Neuron (in vitro differentiated cells): ENCODE measurements around the gene BMERB1.
"Not testable (repeated sequence)": the region's sequence is repeated elsewhere in the genome, so short reads cannot be mapped to it uniquely, and the experiment has no call there.

ENCODE experiments used
- H2AFZ ChIP-seq: one replicate; pipeline ENCODE4 v1.6.1; 2013; ENCODE audit warnings: low read depth, mild to moderate bottlenecking, inconsistent platforms, low read length, moderate library complexity
- H3K27me3 ChIP-seq: one replicate; pipeline ENCODE4 v1.6.1; 2013; ENCODE audit warnings: low read length; ENCODE audit not compliant: insufficient read depth
- H3K36me3 ChIP-seq: one replicate; pipeline ENCODE4 v1.6.1; 2013; ENCODE audit warnings: low read length; ENCODE audit not compliant: insufficient read depth
- H3K4me1 ChIP-seq: one replicate; pipeline ENCODE4 v1.6.1; 2013; ENCODE audit warnings: low read length; ENCODE audit not compliant: insufficient read depth
- H3K4me3 ChIP-seq: 2 replicates; pipeline ENCODE4 v1.5.1; 2013; ENCODE audit warnings: mild to moderate bottlenecking, low read length, moderate library complexity
- H3K9me3 ChIP-seq: one replicate; pipeline ENCODE4 v1.6.1; 2013; ENCODE audit warnings: low read length

Gene BMERB1

DNA sequence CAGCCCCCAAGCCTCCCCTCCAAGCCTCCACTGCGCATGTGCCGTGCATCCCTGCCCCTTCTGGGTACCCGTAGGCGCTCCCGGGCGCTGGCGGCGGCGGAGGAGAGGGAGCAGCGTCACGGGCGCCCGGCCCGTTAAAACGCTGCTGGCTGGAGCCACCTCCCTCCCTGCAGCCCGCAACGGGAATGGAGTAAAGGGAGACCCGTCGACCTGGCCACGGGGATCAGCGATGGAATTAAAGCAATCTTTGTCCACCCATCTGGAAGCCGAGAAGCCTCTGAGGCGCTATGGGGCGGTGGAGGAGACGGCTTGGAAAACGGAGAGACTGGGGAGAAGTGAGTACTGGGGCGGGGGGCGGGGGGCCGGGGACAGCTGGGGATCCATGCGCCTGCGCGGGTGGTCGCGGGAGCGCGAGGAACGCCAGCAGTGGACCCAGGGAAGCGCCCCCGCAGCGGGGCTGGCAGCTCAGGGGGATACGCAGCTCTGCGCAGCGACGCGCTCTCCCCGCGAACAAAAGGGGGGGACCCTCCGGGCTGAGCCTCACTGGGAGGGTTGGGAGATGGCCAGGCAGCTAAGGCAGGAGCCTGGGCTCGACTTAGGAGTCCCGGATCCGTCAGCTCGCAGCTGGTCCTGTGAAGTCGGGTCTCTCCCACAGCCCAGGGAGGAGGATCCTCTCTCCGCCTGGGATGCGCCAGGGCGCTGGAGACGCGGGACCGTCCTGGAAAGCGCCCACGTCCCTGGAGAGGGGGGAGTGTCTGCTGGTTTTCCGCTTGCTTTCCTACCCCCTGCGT is at the start of gene BMERB1:
TSS of gene BMERB1 (plus strand) at position 164 of the 791 bp plus-strand sequence. CDS start at position 230, 66 bp downstream.
- H2AFZ ChIP-seq = peak within 1 kb of the TSS; percentile 68
- H3K9me3 ChIP-seq = no peaks in the 10 kb centered on the region
- H3K4me1 ChIP-seq = peaks cover 10% of the 10 kb centered on the region
- H3K27me3 ChIP-seq = no peaks in the 10 kb centered on the region
- H3K36me3 ChIP-seq = no peaks in the 10 kb centered on the region
- H3K4me3 ChIP-seq = peak within 1 kb of the TSS; percentile 75

DNA sequence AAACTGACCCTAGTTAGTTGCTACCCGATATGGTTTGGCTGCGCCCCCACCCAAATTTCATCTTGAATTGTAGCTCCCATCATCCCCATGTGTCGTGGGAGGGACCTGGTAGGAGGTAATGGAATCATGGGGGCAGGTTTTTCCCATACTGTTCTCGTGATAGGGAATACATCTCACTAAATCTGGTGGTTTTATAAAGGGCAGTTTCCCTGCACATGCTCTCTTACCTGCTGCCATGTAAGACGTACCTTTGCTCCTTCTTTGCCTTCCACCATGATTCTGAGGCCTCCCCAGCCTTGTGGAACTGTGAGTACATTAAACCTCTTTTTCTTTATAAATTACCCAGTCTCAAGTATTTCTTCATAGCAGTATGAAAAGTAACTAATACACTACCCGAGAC is 46.3 kb upstream of the BMERB1 start:
- H3K4me1 ChIP-seq = not testable (repeated sequence)

GRCh38 chr16:15389916-15390315 is 44.5 kb upstream of the BMERB1 start:
- not testable (repeated sequence) for H3K27me3 ChIP-seq, H2AFZ ChIP-seq, H3K9me3 ChIP-seq, H3K4me3 ChIP-seq, H3K36me3 ChIP-seq, H3K4me1 ChIP-seq

More for the DNA sequence above, 46.3 kb upstream of the BMERB1 start:
- not testable (repeated sequence) for H3K36me3 ChIP-seq, H3K27me3 ChIP-seq, H3K9me3 ChIP-seq, H3K4me3 ChIP-seq, H2AFZ ChIP-seq

DNA sequence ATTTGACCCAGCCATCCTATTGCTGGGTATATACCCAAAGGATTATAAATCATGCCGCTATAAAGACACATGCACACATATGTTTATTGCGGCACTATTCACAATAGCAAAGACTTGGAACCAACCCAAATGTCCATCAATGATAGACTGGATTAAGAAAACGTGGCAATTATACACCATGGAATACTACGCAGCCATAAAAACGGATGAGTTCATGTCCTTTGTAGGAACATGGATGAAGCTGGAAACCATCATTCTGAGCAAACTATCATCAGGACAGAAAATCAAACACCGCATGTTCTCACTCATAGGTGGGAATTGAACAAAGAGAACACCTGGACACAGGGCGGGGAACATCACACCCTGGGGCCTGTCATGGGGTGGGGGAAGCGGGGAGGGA is 41.4 kb upstream of the BMERB1 start:
- H3K27me3 ChIP-seq, H3K36me3 ChIP-seq, H2AFZ ChIP-seq, H3K4me1 ChIP-seq, H3K9me3 ChIP-seq, H3K4me3 ChIP-seq: not testable (repeated sequence)

DNA sequence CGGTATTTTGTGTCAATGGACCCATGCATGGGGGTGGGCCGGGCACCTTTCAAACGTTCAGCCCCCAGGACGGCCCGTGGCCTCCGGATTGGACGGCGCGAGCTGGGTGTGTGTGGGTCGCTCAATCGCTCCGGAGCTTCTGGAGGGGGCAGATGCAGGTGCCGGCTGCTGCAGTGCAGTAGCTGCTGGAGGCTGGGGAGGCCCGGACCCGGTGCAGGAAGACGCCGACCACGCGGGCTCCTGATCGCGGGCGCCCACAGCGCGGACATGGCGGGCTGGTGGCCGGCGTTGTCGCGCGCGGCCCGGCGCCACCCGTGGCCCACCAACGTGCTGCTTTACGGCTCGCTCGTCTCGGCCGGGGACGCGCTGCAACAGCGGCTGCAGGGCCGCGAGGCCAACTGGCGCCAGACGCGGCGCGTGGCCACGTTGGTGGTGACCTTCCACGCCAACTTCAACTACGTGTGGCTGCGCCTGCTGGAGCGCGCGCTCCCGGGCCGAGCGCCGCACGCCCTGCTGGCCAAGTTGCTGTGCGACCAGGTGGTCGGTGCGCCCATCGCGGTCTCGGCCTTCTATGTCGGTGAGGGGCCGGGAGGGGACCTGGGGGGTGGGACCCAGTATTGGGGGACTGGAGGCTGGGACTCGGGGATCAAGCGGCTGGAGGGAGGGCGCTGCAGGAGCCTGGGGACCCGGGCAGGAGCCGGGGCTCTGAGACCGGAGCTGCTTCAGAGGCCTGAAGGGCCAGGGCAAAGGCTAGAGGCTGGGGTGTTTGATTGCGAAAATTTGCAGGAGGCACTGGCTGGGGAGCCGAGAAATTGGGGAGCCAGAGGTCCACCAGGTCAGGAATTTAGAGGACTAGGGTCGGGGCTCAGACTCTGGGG is 38.5 kb upstream of the BMERB1 start, which contains the start of gene MPV17L:
TSS of gene MPV17L (plus strand) at position 124 of the 878 bp plus-strand sequence. CDS start at position 268, 144 bp downstream.
- not testable (repeated sequence) for H3K4me3 ChIP-seq, H2AFZ ChIP-seq, H3K4me1 ChIP-seq, H3K9me3 ChIP-seq, H3K36me3 ChIP-seq, H3K27me3 ChIP-seq

- not testable (repeated sequence) for H3K4me3 ChIP-seq, H2AFZ ChIP-seq, H3K27me3 ChIP-seq, H3K4me1 ChIP-seq, H3K9me3 ChIP-seq, H3K36me3 ChIP-seq
Measured at GRCh38 chr16:15396509-15396829, 37.9 kb upstream of the BMERB1 start.

- Histone ChIP-seq H3K4me1 (no peaks in the 10 kb centered on the region), H3K36me3 (no peaks in the 10 kb centered on the region), H2AFZ (no peak overlapping the region), H3K9me3 (no peaks in the 10 kb centered on the region), H3K4me3 (no peak overlapping the region), H3K27me3 (peaks cover 5% of the 10 kb centered on the region)
Measured at GRCh38 chr16:15396948-15397594, 37.3 kb upstream of the BMERB1 start.

GRCh38 chr16:15398618-15399316 is 35.6 kb upstream of the BMERB1 start:
- Histone ChIP-seq H3K27me3 (peaks cover 5% of the 10 kb centered on the region), H3K4me3 (no peak overlapping the region), H3K36me3 (no peaks in the 10 kb centered on the region), H2AFZ (no peak overlapping the region), H3K4me1 (no peaks in the 10 kb centered on the region), H3K9me3 (no peaks in the 10 kb centered on the region)

GRCh38 chr16:15399317-15399716 is 35.1 kb upstream of the BMERB1 start:
- no peaks in the 10 kb centered on the region for H3K9me3 ChIP-seq
- H3K36me3 ChIP-seq = no peaks in the 10 kb centered on the region
- no peaks in the 10 kb centered on the region for H3K4me1 ChIP-seq
- H3K4me3 ChIP-seq = no peak overlapping the region
- H3K27me3 ChIP-seq = peaks cover 5% of the 10 kb centered on the region
- no peak overlapping the region for H2AFZ ChIP-seq

DNA sequence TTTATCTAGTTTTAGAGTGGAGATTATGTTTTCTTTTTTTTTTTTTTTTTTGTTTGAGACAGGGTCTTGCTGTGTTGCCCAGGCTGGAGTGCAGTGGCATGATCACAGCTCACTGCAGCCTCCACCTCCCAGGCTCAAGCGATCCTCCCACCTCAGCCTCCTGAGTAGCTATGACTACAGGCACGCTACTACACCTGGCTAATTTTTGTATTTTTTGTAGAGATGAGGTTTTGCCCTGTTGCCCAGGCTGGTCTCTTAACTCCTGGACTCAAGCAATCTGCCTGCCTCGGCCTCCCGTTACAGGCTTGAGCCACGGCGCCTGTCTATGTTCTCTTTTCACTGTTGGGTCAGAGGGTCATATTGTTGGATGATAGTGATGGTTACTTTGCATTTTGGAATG is 34.1 kb upstream of the BMERB1 start:
- H3K36me3 ChIP-seq, H2AFZ ChIP-seq, H3K4me1 ChIP-seq: not testable (repeated sequence)

DNA sequence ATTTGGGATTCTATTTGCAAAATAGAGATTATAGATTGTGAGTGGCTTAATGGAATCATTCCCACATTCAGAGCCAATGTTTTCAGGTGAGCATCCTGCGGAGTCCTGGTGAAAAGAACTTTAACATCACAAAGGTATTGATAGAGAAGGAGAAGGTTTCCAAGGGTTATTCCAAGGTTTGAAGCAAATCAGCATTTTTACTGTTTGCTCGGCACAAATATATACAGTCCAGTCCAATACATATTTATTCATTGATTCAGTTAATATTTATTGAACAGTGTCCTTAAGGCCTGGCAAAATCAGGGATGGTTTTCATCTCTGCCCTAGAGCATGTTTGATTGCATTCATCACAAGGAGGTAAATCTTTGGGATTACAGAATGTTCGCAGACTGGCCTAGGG is 32.4 kb upstream of the BMERB1 start:
- peaks cover 5% of the 10 kb centered on the region for H3K27me3 ChIP-seq
- H3K4me3 ChIP-seq = no peak overlapping the region
- H3K9me3 ChIP-seq = no peaks in the 10 kb centered on the region
- H3K4me1 ChIP-seq = no peaks in the 10 kb centered on the region
- no peak overlapping the region for H2AFZ ChIP-seq
- no peaks in the 10 kb centered on the region for H3K36me3 ChIP-seq

More for the DNA sequence above, 34.1 kb upstream of the BMERB1 start:
- not testable (repeated sequence) for H3K4me3 ChIP-seq, H3K27me3 ChIP-seq, H3K9me3 ChIP-seq

DNA sequence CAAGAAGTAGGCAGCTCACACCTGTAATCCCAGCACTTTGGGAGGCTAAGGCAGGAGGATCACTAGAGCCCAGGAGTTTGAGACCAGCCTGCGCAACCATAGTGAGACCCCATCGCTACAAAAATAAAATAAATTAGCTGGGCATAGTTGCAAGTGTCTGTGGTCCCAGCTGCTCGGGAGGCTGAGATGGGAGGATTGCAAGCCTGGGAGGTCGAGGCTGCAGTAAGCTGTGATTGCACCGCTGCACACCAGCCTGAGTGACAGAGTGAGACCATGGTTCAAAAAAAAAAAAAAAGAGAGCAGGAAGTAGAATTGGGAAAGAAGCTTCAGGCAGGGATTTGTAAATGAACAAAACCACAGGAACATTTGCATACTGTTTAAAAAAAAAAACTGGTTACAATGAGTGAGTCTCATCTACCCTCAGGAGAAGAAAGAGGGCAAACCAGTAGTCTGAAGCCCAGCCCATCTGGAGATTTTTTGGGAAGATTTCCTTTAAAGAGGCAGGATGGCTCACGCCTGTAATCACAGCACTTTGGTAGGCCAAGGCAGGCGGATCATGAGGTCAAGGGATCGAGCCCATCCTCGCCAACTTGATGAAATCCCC is 30.9 kb upstream of the BMERB1 start:
- H3K27me3 ChIP-seq = peaks cover 2% of the 10 kb centered on the region
- no peak overlapping the region for H3K4me3 ChIP-seq
- H3K36me3 ChIP-seq = no peaks in the 10 kb centered on the region
- H2AFZ ChIP-seq = no peak overlapping the region
- H3K9me3 ChIP-seq = no peaks in the 10 kb centered on the region
- H3K4me1 ChIP-seq = no peaks in the 10 kb centered on the region
